NB4 (cell line): ENCODE data around the gene SYT14.

Experiments used
- MAX ChIP-seq: IDR thresholded peaks from 2 replicates; pipeline ENCODE4 v1.6.1; 2011; ENCODE audit warnings: low read depth, low read length
- MYC ChIP-seq: IDR thresholded peaks from 2 replicates; pipeline ENCODE4 v1.6.1; 2011; ENCODE audit warnings: low read depth, low read length
- POLR2A ChIP-seq: IDR thresholded peaks from 2 replicates; pipeline ENCODE4 v1.6.1; 2011; ENCODE audit warnings: mild to moderate bottlenecking; ENCODE audit not compliant: insufficient read length; ENCODE audit errors: extremely low read depth
- TF ChIP-seq, protein P1 (sequence below): IDR thresholded peaks from one replicate; pipeline ENCODE4 v1.5.1; 2012; ENCODE audit warnings: low read depth, low read length

DNA sequence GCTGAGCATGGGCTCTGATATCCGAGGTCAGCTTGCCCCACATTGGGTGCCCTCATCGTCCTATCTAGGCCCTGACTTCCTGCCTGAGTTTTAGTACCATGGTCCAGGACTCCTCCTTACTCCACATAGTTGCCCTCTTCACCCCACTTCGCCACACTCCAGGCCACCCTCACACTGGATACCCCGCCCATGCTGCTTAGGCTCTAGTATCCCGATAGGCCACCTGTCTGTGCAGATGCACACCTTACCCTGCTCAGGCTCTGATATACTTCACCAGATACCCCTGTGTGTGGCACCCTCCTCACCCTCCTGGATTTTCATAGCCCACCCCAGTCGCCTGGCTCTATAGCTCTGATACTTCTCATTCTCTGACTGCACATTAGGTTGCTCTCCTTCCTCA is 149.0 kb downstream of the SYT14 start:
- TF ChIP-seq, protein P1, sequence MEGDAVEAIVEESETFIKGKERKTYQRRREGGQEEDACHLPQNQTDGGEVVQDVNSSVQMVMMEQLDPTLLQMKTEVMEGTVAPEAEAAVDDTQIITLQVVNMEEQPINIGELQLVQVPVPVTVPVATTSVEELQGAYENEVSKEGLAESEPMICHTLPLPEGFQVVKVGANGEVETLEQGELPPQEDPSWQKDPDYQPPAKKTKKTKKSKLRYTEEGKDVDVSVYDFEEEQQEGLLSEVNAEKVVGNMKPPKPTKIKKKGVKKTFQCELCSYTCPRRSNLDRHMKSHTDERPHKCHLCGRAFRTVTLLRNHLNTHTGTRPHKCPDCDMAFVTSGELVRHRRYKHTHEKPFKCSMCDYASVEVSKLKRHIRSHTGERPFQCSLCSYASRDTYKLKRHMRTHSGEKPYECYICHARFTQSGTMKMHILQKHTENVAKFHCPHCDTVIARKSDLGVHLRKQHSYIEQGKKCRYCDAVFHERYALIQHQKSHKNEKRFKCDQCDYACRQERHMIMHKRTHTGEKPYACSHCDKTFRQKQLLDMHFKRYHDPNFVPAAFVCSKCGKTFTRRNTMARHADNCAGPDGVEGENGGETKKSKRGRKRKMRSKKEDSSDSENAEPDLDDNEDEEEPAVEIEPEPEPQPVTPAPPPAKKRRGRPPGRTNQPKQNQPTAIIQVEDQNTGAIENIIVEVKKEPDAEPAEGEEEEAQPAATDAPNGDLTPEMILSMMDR: no peak
- no peak for TF ChIP-seq POLR2A
- TF ChIP-seq MYC: no peak
- TF ChIP-seq MAX: no peak
